Measurements from ENCODE around the gene PDGFRA. TPM values are rescaled to one million over a fixed set of nuclear protein-coding genes. Genes with fewer than 3 reads are reported as not detected.
"Not testable (repeated sequence)": the region's sequence is repeated elsewhere in the genome, so short reads cannot be mapped to it uniquely, and the experiment has no call there.

PDGFRA gene
- total RNA-seq, 4 donors from 2014 or later, result 96.8 to 409 (median 226) TPM

GRCh38 chr4:54238389-54238788, 9.3 kb downstream of the PDGFRA start:
- no peak for DNase-seq
- Histone ChIP-seq H3K36me3 (no peaks in the 10 kb centered on the region), H3K4me3 (no peak overlapping the region), H3K9me3 (no peaks in the 10 kb centered on the region), H3K27ac (no peak overlapping the region), H3K4me1 (no peaks in the 10 kb centered on the region), H3K27me3 (no peaks in the 10 kb centered on the region)
- TF ChIP-seq POLR2A (IDR thresholded peaks at IDR 0.05) (no peak), CTCF (IDR thresholded peaks at IDR 0.05) (no peak)
- intact Hi-C loops (cut with DNase I; ENCODE audit: low total_unique reads), result loop anchor here (10.0 kb wide), 1 partner anchor 1044 kb away; no protein-coding TSS in a partner anchor

DNA sequence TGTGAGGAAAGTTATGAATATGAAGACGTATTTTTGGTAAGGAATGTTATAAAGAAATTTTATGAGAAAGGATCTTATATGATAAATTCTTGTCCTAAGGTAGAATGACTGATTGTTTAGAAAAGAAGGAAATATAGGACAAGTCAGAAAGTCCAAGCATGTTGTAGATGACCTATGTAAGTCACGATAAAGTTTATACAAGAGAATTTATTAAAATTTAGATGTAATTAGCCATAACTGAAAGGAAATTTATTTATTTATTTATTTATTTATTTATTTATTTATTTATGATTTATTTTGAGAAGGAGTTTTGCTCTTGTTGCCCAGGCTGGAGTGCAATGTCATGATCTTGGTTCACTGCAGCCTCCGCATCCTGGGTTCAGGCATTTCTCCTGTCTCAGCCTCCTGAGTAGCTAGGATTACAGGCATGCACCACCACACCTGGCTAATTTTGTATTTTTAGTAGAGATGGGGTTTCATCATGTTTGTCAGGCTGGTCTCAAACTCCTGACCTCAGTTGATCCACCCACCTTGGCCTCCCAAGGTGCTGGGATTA, 12.3 kb downstream of the PDGFRA start:
- H3K4me3 ChIP-seq; H3K27ac ChIP-seq; intact Hi-C loops (cut with DNase I; ENCODE audit: low total_unique reads); H3K9me3 ChIP-seq; DNase-seq; H3K4me1 ChIP-seq; H3K36me3 ChIP-seq; H3K27me3 ChIP-seq: not testable (repeated sequence)

DNA sequence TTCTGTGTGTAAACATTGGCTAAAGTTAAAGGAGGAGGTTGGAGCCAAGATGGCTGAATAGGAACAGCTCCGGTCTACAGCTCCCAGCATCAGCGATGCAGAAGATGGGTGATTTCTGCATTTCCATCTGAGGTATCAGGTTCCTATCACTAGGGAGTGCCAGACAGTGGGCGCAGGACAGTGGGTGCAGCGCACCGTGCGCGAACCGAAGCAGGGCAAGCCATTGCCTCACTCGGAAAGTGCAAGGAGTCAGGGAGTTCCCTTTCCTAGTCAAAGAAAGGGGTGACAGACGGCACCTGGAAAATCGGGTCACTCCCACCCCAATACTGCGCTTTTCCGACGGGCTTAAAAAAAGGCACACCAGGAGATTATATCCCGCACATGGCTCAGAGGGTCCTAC, 14.4 kb downstream of the PDGFRA start:
- intact Hi-C loops (cut with DNase I; ENCODE audit: low total_unique reads); H3K27me3 ChIP-seq; H3K4me1 ChIP-seq; H3K4me3 ChIP-seq; H3K9me3 ChIP-seq; H3K36me3 ChIP-seq; DNase-seq; H3K27ac ChIP-seq: not testable (repeated sequence)

DNA sequence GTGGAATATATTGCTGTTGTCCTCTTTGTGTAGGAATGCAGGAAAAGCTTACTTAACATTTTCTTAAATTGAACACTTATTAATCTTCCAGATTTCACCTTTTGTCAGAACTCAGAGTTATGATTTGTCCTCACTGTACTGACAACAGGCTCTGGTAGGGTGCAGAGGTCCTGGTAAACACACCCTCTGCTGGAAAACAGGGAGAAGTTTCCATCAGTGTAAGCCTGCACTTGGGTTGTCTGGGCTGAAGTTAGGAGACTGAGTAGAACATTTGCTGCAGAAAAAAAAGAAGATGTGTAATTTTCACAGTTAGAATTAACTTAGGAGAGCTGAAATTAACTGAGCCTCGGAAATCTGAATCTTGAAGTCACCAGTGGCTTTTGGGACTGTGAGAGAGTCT, 23.2 kb downstream of the PDGFRA start:
- H3K36me3 ChIP-seq; H3K9me3 ChIP-seq; H3K4me1 ChIP-seq; intact Hi-C loops (cut with DNase I; ENCODE audit: low total_unique reads); DNase-seq; H3K27me3 ChIP-seq; H3K27ac ChIP-seq; H3K4me3 ChIP-seq: not testable (repeated sequence)

GRCh38 chr4:54254116-54254914, 25.2 kb downstream of the PDGFRA start:
- H3K4me3 ChIP-seq, result no peak overlapping the region
- H3K27me3 ChIP-seq, result no peaks in the 10 kb centered on the region
- H3K9me3 ChIP-seq, result peaks cover 0 to 2% of the 10 kb centered on the region in 2 donors
- H3K4me1 ChIP-seq, result no peaks in the 10 kb centered on the region
- DNase-seq, result no peak
- peak overlapping the region in 1 of 2 donors; percentile 25 for H3K27ac ChIP-seq
- TF ChIP-seq POLR2A (IDR thresholded peaks at IDR 0.05), result no peak
- TF ChIP-seq CTCF (IDR thresholded peaks at IDR 0.05), result no peak
- no peaks in the 10 kb centered on the region for H3K36me3 ChIP-seq
- intact Hi-C loops (cut with DNase I; ENCODE audit: low total_unique reads), result no loop called here

- Histone ChIP-seq H3K4me3 (no peak overlapping the region), H3K27me3 (no peaks in the 10 kb centered on the region), H3K9me3 (no peaks in the 10 kb centered on the region), H3K27ac (peak overlapping the region in 1 of 2 donors; percentile 25), H3K4me1 (no peaks in the 10 kb centered on the region), H3K36me3 (no peaks in the 10 kb centered on the region)
- TF ChIP-seq POLR2A (IDR thresholded peaks at IDR 0.05), result no peak
- TF ChIP-seq CTCF (IDR thresholded peaks at IDR 0.05), result no peak
- no peak for DNase-seq
- intact Hi-C loops (cut with DNase I; ENCODE audit: low total_unique reads), result no loop called here
These were observed 25.8 kb downstream of the PDGFRA start for GRCh38 chr4:54254915-54255246.

Measured in uterus (tissue), 4 donors.